K562 (cell line): ENCODE results near the gene PXN. TPM values are rescaled to one million over a fixed set of nuclear protein-coding genes. Genes with fewer than 3 reads are reported as not detected.

Experiments used
- ATAC-seq: fragments of 200-7000 bp; cut with Tn5 transposase; 3 replicates; pipeline ENCODE4 v1.9.1; 2020; ENCODE audit warnings: moderate library complexity
- BruUV-seq: library from RNA; stranded (reverse); fragments of 400-500 nt; replicated peaks from 2 replicates; lab custom pipeline; 2021; lab: Mats Ljungman, UMichigan
- CTCF ChIA-PET: fragments of 300-600 bp; formaldehyde crosslinking; extraction: SDS; loops from one replicate; lab custom pipeline; 2021; ENCODE audit warnings: low intra/inter-chr PET ratio; lab: Yijun Ruan, JAX
- POLR2A ChIA-PET: fragments of 300-600, 350-650 bp; sonication (Branson Sonifier 250); formaldehyde crosslinking; extraction: SDS; loops from one replicate; lab custom pipeline; 2021; ENCODE audit warnings: antibody characterized with exemption, inconsistent platforms; lab: Yijun Ruan, JAX
- DNase-seq, 4 experiments: peaks; one replicate each; pipeline versions ENCODE4 v3.0.0 to v3.0.0-alpha.2; 2011 to 2018; ENCODE audit warnings: low spot score in 3 of 4, mixed read lengths in 3 of 4; ENCODE audit errors: extremely low read depth in 1 of 4
- FAIRE-seq: peaks from 2 replicates; lab custom pipeline; 2011; peaks lifted over from hg19 to GRCh38; lab: Jason Lieb, UNC
- H2AFZ ChIP-seq: 2 replicates; pipeline ENCODE4 v1.6.0; 2011; ENCODE audit warnings: low read depth, low read length, control low read depth, inconsistent platforms
- H3K27ac ChIP-seq: fragments of 200-600 bp; 3 replicates; pipeline ENCODE4 v1.8.0; 2011; ENCODE audit warnings: low read depth, mild to moderate bottlenecking, control low read depth, inconsistent platforms, low read length, moderate library complexity, mixed read lengths; ENCODE audit errors: extremely low read depth
- H3K27me3 ChIP-seq, 2 experiments: fragments of 300-600 bp in 1 of 2; 2 replicates in 1 of 2; 3 replicates in 1 of 2; pipeline versions ENCODE4 v1.6.0 to v1.8.0; 2011; ENCODE audit warnings: inconsistent platforms in 2 of 2, low read length in 2 of 2, mild to moderate bottlenecking in 1 of 2, mixed read lengths in 1 of 2, moderate library complexity in 1 of 2; ENCODE audit not compliant: control insufficient read depth in 2 of 2, insufficient read depth in 2 of 2
- H3K36me3 ChIP-seq: fragments of 300-600 bp; 3 replicates; pipeline ENCODE4 v1.8.0; 2011; ENCODE audit warnings: mild to moderate bottlenecking, low read length, inconsistent platforms; ENCODE audit not compliant: control insufficient read depth, insufficient read depth
- H3K4me1 ChIP-seq, 2 experiments: fragments of 200-600 bp in 1 of 2; replicated peaks in 1 of 2; 2 replicates in 1 of 2; 3 replicates in 1 of 2; pipeline versions ENCODE4 v1.5.1 to v1.8.0; 2011; ENCODE audit warnings: inconsistent platforms in 2 of 2, low read length in 2 of 2, mild to moderate bottlenecking in 1 of 2, mixed read lengths in 1 of 2, moderate library complexity in 1 of 2; ENCODE audit not compliant: control insufficient read depth in 2 of 2, insufficient read depth in 2 of 2
- H3K4me2 ChIP-seq: 2 replicates; pipeline ENCODE4 v1.6.1; 2011; ENCODE audit warnings: low read length, control low read depth, inconsistent platforms, mixed read lengths; ENCODE audit not compliant: insufficient read depth
- H3K4me3 ChIP-seq: fragments of 200-600 bp; sonication (generic), shearing (Covaris generic); 2 replicates; pipeline ENCODE4 v1.5.1; 2016; ENCODE audit warnings: control low read depth, inconsistent platforms
- H3K79me2 ChIP-seq: fragments of 200-600 bp; 3 replicates; pipeline ENCODE4 v1.8.0; 2011; ENCODE audit warnings: low read length, inconsistent platforms; ENCODE audit not compliant: control insufficient read depth, insufficient read depth
- H3K9ac ChIP-seq, 2 experiments: 2 replicates each; pipeline versions ENCODE4 v1.6.0 to v1.6.1; 2011; ENCODE audit warnings: low read depth in 2 of 2, low read length in 2 of 2, control low read depth in 1 of 2, inconsistent platforms in 1 of 2, mild to moderate bottlenecking in 1 of 2, mixed read lengths in 1 of 2; ENCODE audit not compliant: insufficient read depth in 1 of 2
- H3K9me1 ChIP-seq: one replicate; pipeline ENCODE4 v1.6.0; 2011; ENCODE audit warnings: inconsistent platforms, mild to moderate bottlenecking, low read length, moderate library complexity; ENCODE audit not compliant: control insufficient read depth, insufficient read depth
- H3K9me3 ChIP-seq: replicated peaks from 2 replicates; pipeline ENCODE4 v1.5.1; 2011; ENCODE audit warnings: low read depth, low read length, inconsistent platforms; ENCODE audit not compliant: control insufficient read depth, insufficient read depth
- H4K20me1 ChIP-seq: replicated peaks from 2 replicates; pipeline ENCODE4 v1.6.1; 2011; ENCODE audit warnings: low read length, inconsistent platforms, mixed read lengths; ENCODE audit not compliant: control insufficient read depth, insufficient read depth
- BCOR ChIP-seq: fragments of 450-650 bp; IDR thresholded peaks from 2 replicates; pipeline ENCODE4 v1.6.1; 2016
- BRD9 ChIP-seq: fragments of 450-650 bp; IDR thresholded peaks from 2 replicates; pipeline ENCODE4 v1.6.1; 2018; ENCODE audit warnings: low read depth; ENCODE audit not compliant: partially characterized antibody
- E2F6 ChIP-seq, 2 experiments: IDR thresholded peaks; 2 replicates each; pipeline ENCODE4 v1.6.1; 2011; ENCODE audit warnings: borderline replicate concordance in 1 of 2, control low read depth in 1 of 2, low read depth in 1 of 2, low read length in 1 of 2, mild to moderate bottlenecking in 1 of 2, mixed read lengths in 1 of 2, moderate library complexity in 1 of 2; ENCODE audit not compliant: insufficient read depth in 1 of 2, insufficient read length in 1 of 2, poor library complexity in 1 of 2, severe bottlenecking in 1 of 2; ENCODE audit errors: extremely low read depth in 1 of 2
- KDM1A ChIP-seq, 2 experiments: fragments of 450-650 bp; IDR thresholded peaks; 2 replicates each; pipeline ENCODE4 v1.6.1; 2016; ENCODE audit warnings: mild to moderate bottlenecking in 2 of 2
- RBM25 ChIP-seq: fragments of 200-400 bp; formaldehyde crosslinking; IDR thresholded peaks from 2 replicates; pipeline ENCODE4 v1.6.1; 2018; ENCODE audit warnings: low read length, low read depth, moderate library complexity; ENCODE audit not compliant: severe bottlenecking
- SRSF1 ChIP-seq: fragments of 200-400 bp; formaldehyde crosslinking; IDR thresholded peaks from 2 replicates; pipeline ENCODE4 v1.6.1; 2017; ENCODE audit warnings: mild to moderate bottlenecking, low read depth, low read length, moderate library complexity
- USF1 ChIP-seq: sonication (generic); formaldehyde crosslinking; IDR thresholded peaks from 2 replicates; pipeline ENCODE4 v1.9.0; 2022; ENCODE audit warnings: mild to moderate bottlenecking, missing genetic modification reagents
- ZFP36 ChIP-seq: fragments of 150-350 bp; IDR thresholded peaks from 2 replicates; pipeline ENCODE4 v1.6.1; 2018; ENCODE audit warnings: low read length, low read depth; ENCODE audit not compliant: partially characterized antibody
- ZNF274 ChIP-seq: IDR thresholded peaks from 2 replicates; pipeline ENCODE4 v1.6.1; 2011; ENCODE audit warnings: low read depth, mild to moderate bottlenecking, low read length, moderate library complexity, borderline replicate concordance
- WGBS: fragments of 100-300 bp; shearing (Covaris generic); methylation state at CpG from one replicate; pipeline ENCODE4 v1.1.6; 2016; ENCODE audit warnings: low coverage, mixed read lengths; ENCODE audit not compliant: insufficient coverage; ENCODE audit errors: missing lambda C conversion rate; 5-methylcytosine and 5-hydroxymethylcytosine counted together
- in situ Hi-C: fragments of 300-500 bp; cut with MboI; formaldehyde crosslinking; loops from 4 replicates; pipeline ENCODE4 v1.15.0; 2018; ENCODE audit warnings: inconsistent platforms, mixed read lengths
- intact Hi-C: fragments of 100-400 bp; cut with micrococcal nuclease; formaldehyde crosslinking; loops from 2 replicates; pipeline ENCODE4 v1.14.2; 2022
- polyA plus RNA-seq, 8 experiments: library from polyadenylated mRNA; depleted of rRNA in 4 of 8; stranded (reverse) in 5 of 8; unstranded in 3 of 8; fragments of >200 nt; fragmentation: Nextera tagmentation in 2 of 8; fragmentation: Illumina TruSeq in 1 of 8; extraction: Ambion mirVana in 2 of 8; extraction: Trizol in 1 of 8; gene quantifications; 2 replicates each; pipeline versions ENCODE4 v1.2.1 to v1.2.3, GENCODE V29; 2011 to 2014; ENCODE audit warnings: inconsistent platforms in 1 of 8, missing spikeins in 1 of 8
- total RNA-seq, 7 experiments: library from RNA; depleted of rRNA in 6 of 7; stranded (reverse); fragments of >200 nt in 6 of 7; fragmentation: Illumina TruSeq in 2 of 7; extraction: Trizol in 2 of 7; gene quantifications; 2 replicates each; pipeline versions ENCODE4 v1.2.1 to v1.2.3, GENCODE V29; 2011 to 2021; ENCODE audit warnings: low replicate concordance in 1 of 7

Gene PXN
- total and polyA plus RNA-seq, 9 of the 15 experiments (the other 6 are each of a cell fraction or from before 2014, with no cell fraction given), result 4.0 to 74.1 (median 18.6) TPM

- TSS peak; percentile 1 for BruUV-seq
- H3K27me3 ChIP-seq, result no peaks in the 10 kb centered on the region
- intact Hi-C loops (no loop called here), in situ Hi-C loops (loop anchor here (5.0 kb wide), 1 partner anchor 44 kb away; no protein-coding TSS in a partner anchor)
- no peaks in the 10 kb centered on the region for H3K9me3 ChIP-seq
- peaks cover 23% of the 10 kb centered on the region; the same call in 1 of the 2 replicates for H4K20me1 ChIP-seq
- CTCF ChIA-PET, result no interaction called here
- no peak for FAIRE-seq
- H3K9ac ChIP-seq, result 0 out of 4 replicates have a peak overlapping the region, but pooled peaks of 1 of the 2 experiments have one; percentile 7
- peaks cover 98% of the 10 kb centered on the region for H3K36me3 ChIP-seq
- H3K79me2 ChIP-seq, result peaks cover 64% of the 10 kb centered on the region
- no peak overlapping the region; the same call in 2 of the 3 replicates for H3K27ac ChIP-seq
- peaks cover 0 to under 1% of the 10 kb centered on the region in 2 experiments; a peak in 2 of 5 replicates for H3K4me1 ChIP-seq
- H3K4me3 ChIP-seq, result no peak overlapping the region
- ATAC-seq, result no peak
- no peaks in the 10 kb centered on the region for H3K9me1 ChIP-seq
- POLR2A ChIA-PET, result interaction anchor here (1.5 to 8.0 kb wide), 2 partner anchors 10 to 15 kb away, joined by 8 to 106 read pairs; partner anchors contain the start of gene RPLP0
- WGBS, result 89% methylated on average over 3 of the region's 4 CpGs
- H3K4me2 ChIP-seq, result no peak overlapping the region
- no peak for TF ChIP-seq USF1
- TF ChIP-seq RBM25, result peak; percentile 68
- TF ChIP-seq BCOR, result peak; percentile 73
- no peak for TF ChIP-seq SRSF1
- no peak for TF ChIP-seq E2F6 (IDR thresholded peaks at IDR 0.05; ENCODE audit: borderline replicate concordance in 1 of 2, extremely low read depth in 1 of 2, insufficient read depth in 1 of 2, insufficient read length in 1 of 2, low read depth in 1 of 2, low read length in 1 of 2, poor library complexity in 1 of 2, severe bottlenecking in 1 of 2)
- peak; percentile 47 for TF ChIP-seq ZFP36
- TF ChIP-seq ZNF274, result no peak
- 0 out of 4 replicates have a peak, but pooled peaks of 1 of the 2 experiments have one; percentile 12 for TF ChIP-seq KDM1A (IDR thresholded peaks at IDR 0.05)
- TF ChIP-seq BRD9, result peak; percentile 30
- no peak overlapping the region for H2AFZ ChIP-seq
- DNase-seq, result no peak
Observed at GRCh38 chr12:120186654-120187053, 78.9 kb downstream of the PXN start.
